GM12875 (cell line): Measurements from ENCODE around the gene TBPL2.
"Not testable (repeated sequence)": the region's sequence is repeated elsewhere in the genome, so short reads cannot be mapped to it uniquely, and the experiment has no call there.

Experiments used
- H3K4me3 ChIP-seq: one replicate; pipeline ENCODE4 v1.5.1; 2011; ENCODE audit warnings: low read depth, low read length, control low read depth
- CTCF ChIP-seq: IDR thresholded peaks from 2 replicates; pipeline ENCODE4 v1.5.1; 2011; ENCODE audit warnings: low read depth, mild to moderate bottlenecking, control low read depth, inconsistent platforms, low read length, moderate library complexity, borderline replicate concordance; ENCODE audit not compliant: insufficient read depth

Gene TBPL2

GRCh38 chr14:55388160-55388559 lies 52.3 kb downstream of the TBPL2 start:
- no peak overlapping the region for H3K4me3 ChIP-seq
- TF ChIP-seq CTCF = no peak

- H3K4me3 ChIP-seq = no peak overlapping the region
- no peak for TF ChIP-seq CTCF
These were observed 53.3 kb downstream of the TBPL2 start for GRCh38 chr14:55387121-55387520.

GRCh38 chr14:55386037-55386808 lies 54.2 kb downstream of the TBPL2 start:
- TF ChIP-seq CTCF = no peak
- H3K4me3 ChIP-seq = no peak overlapping the region

- no peak overlapping the region for H3K4me3 ChIP-seq
- TF ChIP-seq CTCF = no peak
These were observed 55.9 kb downstream of the TBPL2 start for GRCh38 chr14:55384536-55384935.

GRCh38 chr14:55383541-55384140 lies 56.8 kb downstream of the TBPL2 start:
- TF ChIP-seq CTCF = no peak
- H3K4me3 ChIP-seq = no peak overlapping the region

- not testable (repeated sequence) for H3K4me3 ChIP-seq
These were observed 57.4 kb downstream of the TBPL2 start for GRCh38 chr14:55383056-55383466.

- no peak overlapping the region for H3K4me3 ChIP-seq
- TF ChIP-seq CTCF = no peak
These were observed 57.9 kb downstream of the TBPL2 start for GRCh38 chr14:55382483-55382882.
